Right lobe of liver (tissue), 6 donors: Measurements from ENCODE around the gene IRAK1. TPM values are rescaled to one million over a fixed set of nuclear protein-coding genes. Genes with fewer than 3 reads are reported as not detected.

Experiments used
- ATAC-seq, 4 donors: fragments of 200-7000 bp; cut with Tn5 transposase; one replicate each; pipeline ENCODE4 v1.9.1; 2020; ENCODE audit warnings: mild to moderate bottlenecking in 4 of 4, moderate library complexity in 4 of 4
- DNase-seq, 3 donors: peaks; one replicate each; pipeline ENCODE4 v3.0.0-alpha.2; 2020
- H3K27ac ChIP-seq, 3 donors: fragments of 200-600 bp; one replicate each; pipeline ENCODE4 v1.8.0; 2022
- H3K27me3 ChIP-seq, 2 donors: fragments of 200-600 bp; one replicate each; pipeline ENCODE4 v1.8.0; 2022
- H3K36me3 ChIP-seq, 4 donors: fragments of 200-600 bp; sonication (generic) in 1 of 4; one replicate each; pipeline versions ENCODE4 v1.5.1 to v1.8.0; 2017 to 2022; ENCODE audit warnings: control low read depth in 1 of 4
- H3K4me1 ChIP-seq, 4 donors: fragments of 200-600 bp; sonication (generic) in 1 of 4; one replicate each; pipeline versions ENCODE4 v1.5.1 to v1.8.0; 2017 to 2022; ENCODE audit warnings: control low read depth in 1 of 4
- H3K4me3 ChIP-seq, 3 donors: fragments of 200-600 bp; one replicate each; pipeline ENCODE4 v1.8.0; 2022
- H3K9me3 ChIP-seq, 4 donors: fragments of 200-600 bp; sonication (generic) in 1 of 4; one replicate each; pipeline versions ENCODE4 v1.5.1 to v1.8.0; 2017 to 2022; ENCODE audit warnings: control low read depth in 1 of 4
- POLR2A ChIP-seq: fragments of 450-650 bp; IDR thresholded peaks from one replicate; pipeline ENCODE4 v1.6.1; 2017; ENCODE audit warnings: antibody characterized with exemption, mild to moderate bottlenecking
- WGBS: methylation state at CpG from one replicate; pipeline ENCODE4 v1.1.6; 2018; ENCODE audit warnings: low coverage, low lambda C conversion rate; ENCODE audit not compliant: insufficient coverage; ENCODE audit errors: missing lambda C conversion rate; 5-methylcytosine and 5-hydroxymethylcytosine counted together
- intact Hi-C, 2 donors: fragments of 100-400 bp; cut with DNase I; formaldehyde crosslinking; loops; one replicate each; pipeline versions ENCODE4 v1.11.2 to v1.14.1; 2022
- microRNA counts: library from miRNA; unstranded; fragments of <30 nt; microRNA quantifications from one replicate; lab custom pipeline; 2016
- microRNA-seq, 2 donors: library from miRNA; unstranded; fragments of <30 nt; microRNA quantifications; one replicate each; pipeline ENCODE4, GENCODE V29; 2019 to 2020
- small RNA-seq, 2 experiments: library from RNA; depleted of rRNA; stranded (forward); fragments of <200 nt; gene quantifications; one replicate each; pipeline ENCODE3, GENCODE V24; 2016
- total RNA-seq, 6 experiments: library from RNA; depleted of rRNA in 2 of 6; stranded (reverse); fragments of >200 nt in 2 of 6; fragmentation: NEBNext Ultra II Directional in 3 of 6; extraction: Animal tissue kit (Norgen Biotek cat#: 25700) in 3 of 6; gene quantifications; one replicate each; pipeline versions ENCODE4 v1.1.0 to v1.2.4, GENCODE V29; 2016 to 2023
- TF ChIP-seq, protein P1 (sequence below), 4 donors: fragments of 200-600 bp in 3 of 4; fragments of 450-650 bp in 1 of 4; IDR thresholded peaks; one replicate each; pipeline versions ENCODE4 v1.5.1 to v1.8.0; 2016 to 2022; ENCODE audit warnings: antibody characterized with exemption in 4 of 4, mild to moderate bottlenecking in 2 of 4
- donor health status: DM: no; HTN: yes; CAD: no.
- donor health status: DM: no; HTN: no; CAD: no.
- donor health status: DM: no; HTN: no; CAD: no.
- donor health status: DM: no; HTN: yes; CAD: no.
- donor health status: DM: no; HTN: yes; CAD: no.

The IRAK1 gene
- total RNA-seq, 6 experiments from 2014 or later: 27.4 to 77.7 (median 41.4) TPM

DNA sequence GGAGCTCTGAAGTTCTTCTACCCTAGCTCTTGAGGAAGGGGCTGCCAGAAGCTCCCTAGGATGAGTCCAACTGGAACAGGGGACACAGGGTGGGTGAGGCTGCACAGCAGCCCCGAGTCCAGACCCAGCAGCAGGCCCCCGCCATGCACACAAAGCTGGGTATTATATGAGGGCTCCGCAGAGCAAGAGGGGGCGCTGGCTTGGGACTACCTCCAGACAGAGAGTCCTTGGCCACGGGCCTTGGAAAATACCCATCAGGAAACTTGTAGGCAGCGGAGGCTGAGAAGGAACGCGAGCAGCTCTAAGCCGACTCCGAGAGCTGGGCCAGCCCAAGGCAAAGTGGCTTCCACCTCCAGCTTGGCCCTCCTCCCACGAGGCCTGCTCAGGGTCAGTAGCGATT, 56.2 kb downstream of the IRAK1 start:
- DNase-seq (no peak), ATAC-seq (no peak)
- no peak overlapping the region for H3K4me3 ChIP-seq
- WGBS: no CpG with 5 or more reads among the region's 12 CpGs
- peaks cover 0 to 27% (median 0%) of the 10 kb centered on the region in 4 donors for H3K4me1 ChIP-seq
- H3K27ac ChIP-seq: no peak overlapping the region
- H3K27me3 ChIP-seq: no peaks in the 10 kb centered on the region
- intact Hi-C loops: no loop called here
- H3K9me3 ChIP-seq: no peaks in the 10 kb centered on the region
- TF ChIP-seq POLR2A: no peak
- TF ChIP-seq, protein P1, sequence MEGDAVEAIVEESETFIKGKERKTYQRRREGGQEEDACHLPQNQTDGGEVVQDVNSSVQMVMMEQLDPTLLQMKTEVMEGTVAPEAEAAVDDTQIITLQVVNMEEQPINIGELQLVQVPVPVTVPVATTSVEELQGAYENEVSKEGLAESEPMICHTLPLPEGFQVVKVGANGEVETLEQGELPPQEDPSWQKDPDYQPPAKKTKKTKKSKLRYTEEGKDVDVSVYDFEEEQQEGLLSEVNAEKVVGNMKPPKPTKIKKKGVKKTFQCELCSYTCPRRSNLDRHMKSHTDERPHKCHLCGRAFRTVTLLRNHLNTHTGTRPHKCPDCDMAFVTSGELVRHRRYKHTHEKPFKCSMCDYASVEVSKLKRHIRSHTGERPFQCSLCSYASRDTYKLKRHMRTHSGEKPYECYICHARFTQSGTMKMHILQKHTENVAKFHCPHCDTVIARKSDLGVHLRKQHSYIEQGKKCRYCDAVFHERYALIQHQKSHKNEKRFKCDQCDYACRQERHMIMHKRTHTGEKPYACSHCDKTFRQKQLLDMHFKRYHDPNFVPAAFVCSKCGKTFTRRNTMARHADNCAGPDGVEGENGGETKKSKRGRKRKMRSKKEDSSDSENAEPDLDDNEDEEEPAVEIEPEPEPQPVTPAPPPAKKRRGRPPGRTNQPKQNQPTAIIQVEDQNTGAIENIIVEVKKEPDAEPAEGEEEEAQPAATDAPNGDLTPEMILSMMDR (IDR thresholded peaks at IDR 0.05): no peak
- H3K36me3 ChIP-seq: peaks cover 0 to 58% (median 22%) of the 10 kb centered on the region in 4 donors

DNA sequence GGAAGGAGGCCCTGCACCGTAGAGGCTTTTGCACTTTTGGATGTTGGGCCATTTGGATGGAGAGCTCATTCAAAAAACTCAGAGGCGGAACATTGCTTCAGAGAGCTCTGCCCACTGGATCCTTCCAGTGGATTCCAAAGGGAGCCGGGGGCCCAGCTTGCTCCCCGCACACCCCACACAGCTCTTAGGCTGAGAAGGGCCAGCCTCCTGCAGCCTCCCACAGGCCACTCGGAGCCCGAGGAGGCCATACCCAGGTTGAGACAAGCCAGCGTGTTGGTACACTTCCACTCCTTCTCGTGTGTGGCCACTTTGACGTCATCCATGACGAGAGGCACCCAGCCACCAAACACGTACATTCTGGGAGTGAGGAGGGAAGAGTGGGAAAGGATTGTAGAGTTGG, 58.4 kb downstream of the IRAK1 start:
- H3K9me3 ChIP-seq: no peaks in the 10 kb centered on the region
- H3K27ac ChIP-seq: no peak overlapping the region
- peaks cover 0 to 6% (median 0%) of the 10 kb centered on the region in 4 donors for H3K4me1 ChIP-seq
- H3K36me3 ChIP-seq: peaks cover 0 to 73% (median 29%) of the 10 kb centered on the region in 4 donors
- H3K27me3 ChIP-seq: no peaks in the 10 kb centered on the region
- 100% methylated on average over 1 of the region's 11 CpGs for WGBS
- TF ChIP-seq POLR2A: no peak
- DNase-seq (no peak), ATAC-seq (no peak)
- H3K4me3 ChIP-seq: no peak overlapping the region
- intact Hi-C loops: no loop called here

DNA sequence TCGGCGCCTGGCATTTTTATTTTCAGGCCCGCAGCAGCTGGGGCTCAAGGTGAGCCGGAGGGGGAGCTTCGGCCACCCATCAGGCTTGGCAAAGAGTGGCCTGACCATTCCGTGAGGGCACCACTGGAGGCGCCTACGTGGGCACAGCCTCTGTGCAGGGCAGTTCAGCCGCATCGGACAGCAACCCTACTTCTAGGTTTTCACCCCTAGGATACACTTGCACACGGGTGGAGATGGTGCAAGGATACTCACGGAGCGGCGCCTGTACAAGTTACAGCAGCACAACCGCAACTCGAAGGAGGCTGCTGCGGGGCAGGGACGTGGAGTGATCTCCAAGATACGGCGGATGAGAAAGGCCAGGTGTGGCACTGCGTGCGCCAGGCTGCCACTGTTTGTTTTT, 58.9 kb downstream of the IRAK1 start:
- DNase-seq (no peak), ATAC-seq (no peak)
- WGBS: 93% methylated on average over 16 of the region's 22 CpGs
- Histone ChIP-seq H3K36me3 (peaks cover 0 to 77% (median 29%) of the 10 kb centered on the region in 4 donors), H3K4me3 (no peak overlapping the region), H3K4me1 (peaks cover 0 to under 1% (median 0%) of the 10 kb centered on the region in 4 donors), H3K27ac (no peak overlapping the region), H3K9me3 (no peaks in the 10 kb centered on the region), H3K27me3 (no peaks in the 10 kb centered on the region)
- no peak for TF ChIP-seq POLR2A
- TF ChIP-seq, protein P1 (IDR thresholded peaks at IDR 0.05): no peak
- intact Hi-C loops: no loop called here

MicroRNAs encoded within 50 kb of the gene (microRNA counts, 767-probe panel; counts per million panel counts)
- 237 counts per million for microRNA hsa-miR-718 (lab: Ali Mortazavi, UCI)

Small RNA genes lying within 50 kb of the gene (microRNA-seq; reads per million reads assigned to microRNA genes)
- gene MIR3202-1 (0 reads per million in 2 donors), gene MIR3202-2 (0 reads per million in 2 donors), gene MIR718 (0 to 0.29 reads per million in 2 donors)

Small RNA genes lying within 50 kb of the gene (small RNA-seq; reads per million reads assigned to genes)
- 0 reads per million in 2 experiments for gene MIR3202-1

Other genes starting within 250 kb of the IRAK1 start
- not detected for gene SRPK3, start 238.9 kb downstream of the IRAK1 start, total RNA-seq
- 10 to 100 TPM; 19.4 to 70.1 (median 27.4) TPM for gene IDH3G, start 225.5 kb downstream of the IRAK1 start, total RNA-seq
- gene SSR4, start 225.2 kb downstream of the IRAK1 start, total RNA-seq: 100 to 1,000 TPM; 150 to 221 (median 205) TPM
- gene PDZD4, start 189.4 kb downstream of the IRAK1 start, total RNA-seq: 1 to 10 TPM in 5 of 6 experiments, under 1 TPM in 1; 0.61 to 2.3 (median 1.5) TPM
- under 1 TPM in 4 of 6 experiments, not detected in 2; 0.33 to 0.64 (median 0.47) TPM for gene L1CAM, start 133.7 kb downstream of the IRAK1 start, total RNA-seq
- under 1 TPM in 1 of 6 experiments, not detected in 5; 0.31 TPM for gene AVPR2, start 115.2 kb downstream of the IRAK1 start, total RNA-seq
- 10 to 100 TPM in 2 of 6 experiments, 1 to 10 TPM in 4; 5.5 to 11.9 (median 8.7) TPM for gene ARHGAP4, start 93.6 kb downstream of the IRAK1 start, total RNA-seq
- 10 to 100 TPM; 36.1 to 56.2 (median 39.7) TPM for gene NAA10, start 84.9 kb downstream of the IRAK1 start, total RNA-seq
- gene RENBP, start 75.3 kb downstream of the IRAK1 start, total RNA-seq: 1 to 10 TPM; 2.2 to 9.1 (median 5.2) TPM
- gene HCFC1, start 48.1 kb downstream of the IRAK1 start, total RNA-seq: 10 to 100 TPM; 15.2 to 32.5 (median 19.7) TPM
- gene TMEM187, start 47.1 kb downstream of the IRAK1 start, total RNA-seq: 10 to 100 TPM in 1 of 6 experiments, 1 to 10 TPM in 5; 3.8 to 10.3 (median 5.9) TPM
- gene MECP2, start 77.8 kb upstream of the IRAK1 start, total RNA-seq: 10 to 100 TPM; 14.1 to 18.4 (median 16.0) TPM
- gene OPN1LW, start 124.3 kb upstream of the IRAK1 start, total RNA-seq: not detected
- not detected for gene OPN1MW, start 162.7 kb upstream of the IRAK1 start, total RNA-seq
- gene OPN1MW2, start 199.9 kb upstream of the IRAK1 start, total RNA-seq: not detected
- gene OPN1MW3, start 237.7 kb upstream of the IRAK1 start, total RNA-seq: not detected